IPS-NIHi7 (cell line): Measurements from ENCODE around the gene MICU1.
"Not testable (repeated sequence)": the region's sequence is repeated elsewhere in the genome, so short reads cannot be mapped to it uniquely, and the experiment has no call there.

Source experiments
- DNase-seq: peaks from one replicate; pipeline ENCODE4 v3.0.0; 2012; ENCODE audit warnings: mixed read lengths; ENCODE audit errors: extremely low spot score

The MICU1 gene

DNA sequence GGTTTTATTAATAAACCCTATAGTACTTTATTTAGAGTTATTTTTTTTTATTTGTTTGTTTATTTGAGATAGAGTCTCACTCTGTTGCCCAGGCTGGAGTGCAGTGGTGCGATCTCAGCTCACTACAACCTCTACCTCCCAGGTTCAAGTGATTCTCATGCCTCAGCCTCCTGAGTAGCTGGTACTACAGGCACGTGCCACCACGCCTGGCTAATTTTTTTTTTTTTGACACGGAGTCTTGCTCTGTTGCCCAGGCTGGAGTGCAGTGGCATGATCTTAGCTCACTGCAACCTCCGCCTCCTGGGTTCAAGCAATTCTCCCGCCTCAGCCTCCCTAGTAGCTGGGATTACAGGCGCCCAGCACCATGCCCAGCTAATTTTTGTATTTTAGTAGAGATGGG lies 279.8 kb downstream of the MICU1 start:
- DNase-seq = not testable (repeated sequence)

DNA sequence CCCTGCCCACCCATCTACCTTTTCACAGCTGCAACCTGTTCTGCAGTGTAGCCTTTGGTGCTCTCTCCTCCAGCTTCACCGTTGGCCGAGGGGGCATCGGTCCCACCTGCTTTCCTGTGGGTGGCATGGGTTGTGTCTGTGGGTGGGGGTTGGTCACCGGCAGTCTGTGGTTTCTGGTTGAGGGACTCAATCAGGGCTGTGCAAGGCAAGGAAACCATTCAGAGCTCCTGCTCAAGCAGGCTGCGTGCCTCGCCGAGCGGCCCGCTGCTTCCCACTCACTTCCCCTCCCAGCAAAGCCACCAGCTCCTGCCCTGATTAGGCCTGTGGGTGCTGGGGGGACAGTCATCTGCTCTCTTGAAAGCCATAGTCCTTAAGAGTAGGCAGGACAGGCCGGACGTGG lies 280.9 kb downstream of the MICU1 start:
- no peak for DNase-seq

DNA sequence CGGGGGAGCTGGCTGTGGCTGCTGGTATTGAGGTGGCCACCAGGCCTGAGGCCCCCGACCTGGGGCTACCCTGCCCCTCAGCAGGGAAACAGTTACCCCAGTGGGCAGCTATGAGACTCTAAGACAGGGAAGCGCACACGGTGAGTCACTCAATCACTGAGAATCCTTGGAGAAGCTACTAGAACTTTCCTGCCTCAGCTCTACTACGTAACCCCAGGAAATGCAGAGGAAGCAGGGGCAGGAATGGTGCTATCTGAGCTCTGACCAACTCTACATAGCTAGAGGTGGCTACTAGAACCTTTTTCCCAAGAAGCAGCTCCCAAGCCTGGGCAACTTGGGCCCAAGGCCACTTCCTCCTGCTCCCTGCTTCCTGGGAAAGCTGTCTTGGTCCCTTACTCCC lies 283.0 kb downstream of the MICU1 start:
- no peak for DNase-seq

DNA sequence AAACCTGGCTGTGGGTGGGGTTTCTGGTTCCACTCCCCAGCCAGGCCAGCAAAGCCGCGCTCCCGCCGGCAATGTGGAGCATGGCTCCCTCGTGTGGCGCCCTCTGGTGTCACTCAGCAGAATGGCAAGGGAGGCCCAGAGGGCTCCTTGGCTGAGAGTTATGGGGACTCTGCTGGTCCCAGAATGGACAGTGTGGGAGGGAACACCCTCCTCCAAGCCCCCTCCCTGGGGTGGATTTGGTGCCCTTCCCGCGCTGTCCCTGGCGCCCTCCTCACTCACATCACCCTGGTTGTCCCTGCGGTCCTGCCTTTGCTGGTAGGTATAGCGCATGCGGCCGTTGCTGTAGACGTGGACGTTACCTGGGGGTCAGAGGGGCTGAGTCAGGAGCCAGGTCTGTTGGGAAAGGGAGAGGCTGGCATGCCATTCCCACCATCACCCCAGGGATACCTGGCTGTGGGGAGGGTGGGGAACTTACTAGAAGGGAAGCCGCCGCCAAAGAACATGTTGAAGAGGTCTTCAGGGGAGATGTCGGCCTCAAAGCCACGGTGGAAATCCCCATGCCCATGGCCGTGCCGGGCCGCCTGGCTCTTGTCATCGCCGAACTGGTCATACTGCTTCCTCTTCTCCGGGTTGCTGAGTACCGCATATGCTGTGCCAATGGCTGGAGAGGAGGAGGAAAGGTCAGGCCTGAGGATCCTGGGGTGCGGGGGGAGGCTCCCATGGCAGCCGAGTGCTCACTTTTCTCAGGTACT lies 285.2 kb downstream of the MICU1 start:
- peak; percentile 80 for DNase-seq

DNA sequence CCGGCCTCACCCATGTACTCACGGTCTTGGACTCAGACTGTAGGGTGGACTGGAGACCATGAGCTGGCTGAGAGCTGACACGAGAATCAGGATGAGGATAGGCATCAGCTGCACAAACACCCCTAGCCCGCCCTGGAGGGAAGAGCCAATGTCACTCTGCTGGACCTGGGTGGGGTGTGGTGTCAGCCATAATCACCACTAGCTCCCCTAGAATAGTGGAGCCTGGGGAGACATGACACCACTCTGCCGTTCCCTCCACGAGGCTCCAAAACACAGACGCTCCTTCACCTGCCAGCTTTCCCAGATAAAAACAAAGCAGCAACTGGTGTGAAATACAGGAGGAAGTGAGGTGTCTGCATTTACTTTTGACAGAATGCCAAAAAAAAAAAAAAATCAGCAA lies 287.7 kb downstream of the MICU1 start:
- no peak for DNase-seq

DNA sequence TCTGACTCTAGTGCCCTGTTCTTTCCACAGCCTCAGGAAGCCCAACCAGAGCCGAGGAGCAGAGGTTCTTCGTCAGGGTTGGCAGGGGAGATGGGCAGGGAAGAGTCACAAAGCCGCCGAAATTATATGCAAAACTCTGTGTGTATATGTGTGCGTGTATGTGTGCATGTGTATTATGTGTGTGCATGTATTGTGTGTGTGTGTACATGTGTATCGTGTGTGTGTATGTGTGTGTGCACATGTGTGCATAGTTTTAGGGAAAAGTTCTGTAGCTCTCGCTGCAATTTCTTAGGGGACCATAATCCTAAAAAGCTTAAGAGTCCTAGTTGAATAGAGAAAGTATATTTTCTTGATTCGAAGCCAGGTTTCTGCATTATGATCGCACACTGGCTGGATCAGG lies 288.2 kb downstream of the MICU1 start:
- DNase-seq = no peak

DNA sequence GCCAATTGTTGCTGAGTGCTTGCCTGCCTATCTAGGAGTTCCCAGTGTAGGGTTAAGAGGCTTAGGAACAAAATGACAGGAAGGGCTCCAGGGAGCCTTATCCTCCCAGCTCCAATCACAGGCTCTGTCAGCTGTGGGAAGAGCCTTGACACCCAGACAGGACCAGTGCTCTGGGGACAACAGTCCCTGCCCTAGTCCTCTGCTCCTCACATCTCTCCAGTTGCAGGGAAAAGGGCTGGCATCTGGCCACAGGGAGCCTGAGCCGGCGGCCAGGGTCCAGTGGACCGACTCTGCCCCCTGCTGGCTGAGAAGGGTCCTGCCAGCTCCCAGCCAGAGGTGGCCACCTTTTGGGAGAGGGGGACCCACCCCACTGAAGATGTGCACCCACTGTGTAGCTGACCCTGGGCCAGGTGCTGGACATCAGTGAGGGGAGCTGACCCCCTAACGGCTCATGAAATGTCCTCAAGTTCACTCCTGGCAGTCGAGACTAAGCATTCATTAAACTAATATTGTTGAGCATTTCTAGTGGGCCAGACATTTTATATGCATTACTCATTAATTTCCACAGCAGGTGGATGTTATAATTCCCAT lies 288.7 kb downstream of the MICU1 start:
- DNase-seq = peak; percentile 66

DNA sequence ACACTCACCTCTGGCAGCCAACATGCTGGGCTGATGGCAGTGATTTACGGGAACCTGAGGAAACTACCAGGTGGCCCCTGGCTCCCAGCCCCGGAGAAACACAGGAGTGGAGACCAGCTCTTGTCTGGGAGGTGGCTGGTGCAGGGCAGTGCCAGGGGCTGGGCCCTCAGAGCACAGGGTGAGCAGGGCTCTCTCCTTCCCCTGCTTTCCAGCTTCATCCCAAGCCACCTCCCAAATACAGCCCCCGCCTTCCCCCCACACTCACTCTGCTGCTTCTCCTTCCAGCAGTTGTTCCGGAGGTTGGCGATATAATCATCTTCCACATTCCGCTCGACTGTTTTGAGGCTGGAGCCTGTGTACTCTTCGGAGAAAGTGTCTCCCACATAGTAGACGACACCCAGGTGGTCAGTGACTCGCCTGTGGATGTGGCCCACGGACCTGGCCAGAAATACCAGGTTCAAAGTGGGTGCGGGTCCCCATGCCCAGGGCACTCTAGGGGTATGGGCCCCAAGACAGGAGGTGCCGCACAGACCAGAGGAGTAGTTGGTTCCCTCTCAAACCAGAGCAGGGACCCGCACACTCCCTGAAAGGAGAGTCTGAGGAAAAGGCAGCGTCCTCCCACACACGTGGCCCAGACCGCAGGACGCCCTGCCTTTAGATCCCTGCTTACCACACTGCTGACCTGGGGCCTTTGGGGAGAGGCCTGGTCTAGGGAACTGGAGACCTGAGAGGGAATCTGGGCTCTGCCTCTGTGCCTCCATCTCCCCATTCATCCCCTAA lies 289.4 kb downstream of the MICU1 start:
- DNase-seq = no peak

DNA sequence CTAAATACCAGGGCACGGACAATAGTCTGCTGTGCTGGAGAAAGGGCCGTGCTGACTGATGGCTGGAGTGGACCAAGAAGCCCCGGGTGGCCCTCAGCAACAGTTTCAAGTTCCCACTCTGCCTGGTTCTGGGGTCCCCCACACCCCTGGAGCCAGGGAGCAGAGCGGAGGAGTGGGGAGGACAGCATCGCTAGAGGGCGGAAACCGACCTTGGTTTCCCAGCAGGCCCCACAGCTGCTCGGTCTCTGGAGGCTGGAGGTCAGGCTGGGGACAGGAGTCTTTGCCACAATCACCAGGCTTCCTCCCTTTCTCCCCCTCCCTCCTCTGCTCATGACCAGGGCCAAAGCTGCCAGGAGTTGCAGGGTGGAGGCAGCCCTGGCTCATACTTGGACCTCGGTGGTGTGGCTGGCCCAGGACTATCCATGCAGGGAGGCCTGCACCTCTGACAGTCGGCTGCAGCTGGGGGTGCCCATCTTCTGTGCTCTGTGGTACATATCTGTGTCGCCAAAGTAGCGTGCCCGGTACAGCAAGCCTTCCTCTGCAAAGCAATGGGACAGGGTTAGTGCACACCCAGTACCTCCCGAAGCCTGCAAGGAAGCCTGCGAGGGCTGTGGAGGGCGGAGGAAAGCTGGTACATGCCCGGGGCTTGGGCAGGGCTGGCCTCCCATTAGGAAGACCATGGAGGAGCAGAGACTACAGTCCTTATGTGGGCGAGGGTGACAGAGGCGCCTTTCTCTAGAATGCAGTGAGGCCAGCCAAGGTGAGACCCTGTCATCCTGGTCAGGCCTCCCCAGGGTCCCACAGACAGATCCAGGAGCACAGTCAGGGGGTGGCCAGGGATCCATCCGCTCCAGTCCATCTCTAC lies 290.3 kb downstream of the MICU1 start:
- DNase-seq = no peak

DNA sequence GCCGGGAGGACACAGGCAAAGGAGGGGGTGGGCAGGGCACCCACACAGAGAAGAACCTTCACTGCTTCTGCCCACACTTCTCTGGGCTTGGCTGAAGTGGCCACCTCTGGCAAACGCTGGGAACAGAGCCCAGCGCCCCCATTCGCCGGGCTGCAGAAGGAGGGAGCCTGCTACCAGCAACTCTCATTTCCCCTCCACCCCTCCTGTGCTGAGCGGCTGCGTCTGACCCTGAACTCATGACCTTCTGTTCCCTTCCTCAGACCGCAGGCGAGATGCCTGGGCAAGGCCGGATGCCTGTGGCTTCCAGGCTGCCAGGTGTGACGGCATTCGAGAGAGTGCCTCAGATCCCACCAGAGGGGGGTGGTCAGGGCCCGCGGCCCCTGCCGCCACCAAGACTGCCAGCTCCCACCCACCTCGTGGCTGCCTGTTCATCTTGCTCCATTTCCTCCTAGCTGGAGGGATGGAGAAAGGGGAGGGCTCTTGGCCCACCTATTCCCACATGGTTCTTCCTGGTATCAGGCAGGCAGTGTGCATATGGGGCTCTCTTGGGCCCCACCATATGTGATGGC lies 291.0 kb downstream of the MICU1 start:
- no peak for DNase-seq

DNA sequence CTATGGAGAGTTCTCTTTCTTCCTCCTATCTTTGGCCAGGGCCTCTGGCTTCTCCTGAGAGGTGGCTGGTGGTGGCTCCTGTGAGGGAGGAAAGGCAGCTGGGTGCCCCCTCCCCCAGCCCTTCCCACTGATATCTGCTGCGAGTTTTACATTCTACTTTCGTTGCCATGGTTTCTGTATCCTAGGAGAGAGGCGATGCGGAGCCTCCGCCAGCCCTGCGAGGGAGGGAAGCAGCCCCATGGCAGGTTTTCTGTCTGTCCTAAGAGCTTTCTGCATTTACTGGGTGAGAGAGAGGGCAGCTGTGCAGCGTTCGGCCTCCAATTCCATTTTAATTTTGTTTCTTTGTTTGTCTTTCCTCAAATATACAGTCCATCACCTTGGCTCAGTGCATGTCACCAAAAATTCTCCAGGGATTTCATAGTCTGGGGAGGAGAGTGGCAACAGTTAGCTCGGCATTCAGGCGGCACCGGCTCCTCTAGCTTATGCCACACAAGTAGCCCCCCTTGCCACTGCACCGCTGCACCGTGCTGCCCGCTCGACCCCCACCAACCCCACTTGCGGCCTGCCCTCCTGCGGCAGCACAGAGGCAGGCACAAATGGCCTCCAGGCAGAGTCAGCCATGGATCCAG lies 291.6 kb downstream of the MICU1 start:
- DNase-seq = peak; percentile 38

DNA sequence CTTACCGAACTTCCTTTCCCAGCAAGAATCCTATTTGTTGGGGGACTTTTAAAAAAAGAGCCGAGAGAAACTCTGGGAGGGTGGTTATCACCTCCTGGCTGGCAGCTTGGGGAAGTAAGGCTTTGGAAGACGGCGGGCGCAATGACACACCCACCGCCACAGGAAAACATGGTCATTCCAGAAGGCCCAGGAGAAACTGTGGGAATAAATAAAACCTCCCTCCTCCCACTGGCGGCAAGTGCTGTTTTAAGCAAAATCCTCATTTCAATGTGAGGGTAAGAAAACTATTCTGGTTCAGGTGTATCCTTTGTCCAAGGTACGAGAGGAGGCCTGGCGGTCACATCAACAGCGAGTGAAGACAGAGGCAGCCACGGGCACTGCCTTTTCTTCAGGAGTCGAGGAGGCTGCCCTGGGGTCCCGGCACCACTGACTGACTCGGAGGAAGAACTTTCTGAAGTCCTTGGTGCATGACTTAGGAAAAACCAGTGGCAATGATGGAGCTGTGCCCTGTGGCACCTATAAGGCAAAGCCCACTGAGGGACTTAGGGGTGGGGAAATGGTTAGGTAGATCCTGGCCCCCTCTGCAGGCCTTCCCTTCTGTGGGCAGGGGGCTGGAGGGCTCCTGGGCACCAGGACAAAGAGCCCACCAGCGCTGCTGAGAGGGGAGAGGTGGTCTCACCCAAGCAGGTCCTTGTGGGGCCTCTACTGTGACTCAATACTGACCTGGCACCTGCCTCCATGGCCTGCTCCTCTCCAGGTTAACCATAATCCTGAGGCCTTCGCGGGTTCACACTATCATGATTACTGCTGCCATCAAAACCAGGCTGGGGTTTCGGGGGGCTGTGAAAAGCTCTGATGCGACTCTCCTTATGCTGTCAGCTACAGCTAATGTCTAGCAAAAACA lies 292.5 kb downstream of the MICU1 start:
- no peak for DNase-seq

DNA sequence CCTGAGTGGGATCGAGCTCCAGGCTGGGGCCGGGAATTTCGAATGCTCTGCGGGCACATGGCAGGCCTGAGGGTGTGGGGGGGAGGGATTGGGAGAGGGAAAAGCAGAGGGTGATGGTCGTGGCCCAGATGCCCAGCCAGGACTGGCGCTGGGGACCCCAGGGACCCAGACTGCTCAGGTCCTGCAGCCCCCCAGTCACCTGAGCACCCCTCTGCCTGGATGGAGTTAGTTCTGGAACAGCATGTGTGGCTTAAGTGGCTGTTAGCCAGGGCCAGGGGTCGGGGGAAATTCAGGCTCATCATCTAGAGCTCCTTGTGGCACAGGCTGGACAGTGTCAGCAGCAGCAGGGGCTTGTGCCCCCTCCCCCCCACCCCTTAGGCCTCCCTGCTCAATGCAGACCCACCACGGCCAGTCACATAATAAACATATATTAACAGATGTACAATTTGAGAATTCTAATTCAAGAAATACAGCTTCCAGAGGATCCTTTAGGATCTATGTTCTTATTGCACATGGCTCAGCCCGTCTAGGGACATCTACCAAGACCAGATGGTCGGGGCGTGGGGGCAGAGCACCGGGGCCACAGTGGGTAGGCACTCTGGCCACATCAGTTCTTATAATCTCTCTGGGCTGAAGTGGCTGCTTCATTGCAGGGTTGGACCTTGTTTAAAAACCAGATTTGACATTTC lies 293.3 kb downstream of the MICU1 start:
- DNase-seq = no peak

DNA sequence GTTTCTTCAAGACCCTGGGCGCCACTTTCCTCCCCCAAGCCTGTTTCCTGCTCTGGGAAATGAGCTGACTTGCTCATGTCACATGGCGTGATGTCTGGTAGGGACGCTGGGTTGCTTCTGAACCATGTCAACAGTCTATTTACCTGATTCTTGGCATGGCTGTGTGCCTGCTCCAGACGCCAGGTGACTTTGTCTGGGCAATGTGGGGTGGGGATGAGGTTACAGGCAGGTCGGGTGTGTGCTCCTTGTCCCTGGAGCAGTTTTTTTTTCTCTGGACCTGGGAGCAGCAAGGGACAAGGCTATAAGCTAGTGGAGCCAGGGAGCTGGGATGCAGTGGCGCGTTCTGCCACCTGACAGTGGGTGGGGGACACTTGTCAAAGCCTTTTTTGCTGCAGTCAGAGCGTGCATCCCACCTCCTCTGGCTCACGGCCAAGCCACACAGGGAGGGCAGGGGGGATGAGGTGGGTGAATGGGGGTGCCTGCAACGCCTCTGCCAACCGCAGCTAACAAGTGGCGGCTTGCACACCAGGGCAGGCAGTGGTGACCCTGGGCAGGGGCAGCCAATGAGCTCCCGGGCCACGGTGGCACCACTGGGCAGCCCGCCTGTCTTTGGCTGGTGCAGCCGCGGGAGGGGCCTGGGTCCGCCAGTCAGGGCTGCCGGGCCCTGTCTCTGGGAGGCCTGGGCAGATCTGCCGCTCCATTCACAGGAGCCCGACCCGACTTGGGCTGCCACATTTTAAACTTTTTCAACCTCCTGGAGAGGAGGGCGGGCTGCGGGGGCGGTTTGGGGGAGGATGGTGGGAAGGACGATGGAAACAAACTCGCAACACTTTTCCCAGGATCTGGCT lies 294.1 kb downstream of the MICU1 start:
- peak; percentile 87 for DNase-seq

DNA sequence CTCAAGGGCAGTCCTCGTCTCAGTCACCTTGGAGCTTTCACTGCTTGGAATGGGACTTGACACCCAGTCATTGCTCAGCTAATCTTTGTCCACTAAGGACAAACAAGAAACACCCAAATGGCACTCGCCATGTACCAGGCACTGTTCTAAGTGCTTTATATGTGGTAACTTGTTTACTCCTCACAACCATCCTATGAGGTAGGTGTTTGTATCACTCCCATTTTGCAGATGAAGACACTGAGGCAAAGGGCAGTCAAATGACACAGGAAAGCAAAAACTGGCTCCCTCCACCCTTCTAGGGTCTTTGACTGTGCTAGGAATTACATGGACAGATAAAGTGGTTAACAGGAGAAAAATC lies 295.8 kb downstream of the MICU1 start:
- no peak for DNase-seq

DNA sequence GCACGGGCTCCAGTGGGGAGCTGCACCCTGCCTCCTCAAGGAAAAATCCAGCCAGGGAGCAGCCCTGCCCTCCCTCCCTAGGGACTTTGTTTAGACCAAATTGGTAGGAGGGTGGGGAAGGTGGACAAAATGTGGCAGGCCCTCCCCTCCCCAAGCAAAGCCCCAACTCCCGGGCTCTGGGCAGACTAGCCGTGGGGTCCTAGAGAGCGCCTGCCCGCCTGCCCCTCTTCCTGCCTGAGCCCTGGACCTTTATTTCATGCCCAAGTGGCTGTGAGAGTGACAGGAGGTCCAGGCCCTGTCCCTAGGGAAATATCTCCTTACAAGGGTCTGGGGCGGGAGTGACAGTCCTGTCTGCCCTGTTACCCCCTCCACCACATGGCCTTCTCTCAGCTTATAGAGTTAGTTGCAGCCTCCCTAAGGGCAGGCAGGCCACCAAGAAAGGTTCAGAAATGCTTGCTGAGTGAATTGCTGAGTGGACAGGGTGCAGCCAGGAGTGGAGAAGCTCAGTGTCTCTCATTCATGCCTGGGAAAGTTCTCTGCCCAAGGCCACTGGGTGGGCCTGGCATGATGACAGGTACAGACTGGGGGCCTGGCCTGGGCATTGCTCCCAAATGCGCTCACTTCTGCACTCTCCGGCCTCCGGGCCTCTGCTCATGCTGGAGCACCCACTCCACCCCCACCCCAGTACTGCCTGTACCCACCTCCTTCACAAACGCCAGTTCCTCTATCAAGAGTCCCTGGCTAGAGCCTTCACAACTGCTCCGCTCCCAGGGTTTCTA lies 296.4 kb downstream of the MICU1 start:
- no peak for DNase-seq

DNA sequence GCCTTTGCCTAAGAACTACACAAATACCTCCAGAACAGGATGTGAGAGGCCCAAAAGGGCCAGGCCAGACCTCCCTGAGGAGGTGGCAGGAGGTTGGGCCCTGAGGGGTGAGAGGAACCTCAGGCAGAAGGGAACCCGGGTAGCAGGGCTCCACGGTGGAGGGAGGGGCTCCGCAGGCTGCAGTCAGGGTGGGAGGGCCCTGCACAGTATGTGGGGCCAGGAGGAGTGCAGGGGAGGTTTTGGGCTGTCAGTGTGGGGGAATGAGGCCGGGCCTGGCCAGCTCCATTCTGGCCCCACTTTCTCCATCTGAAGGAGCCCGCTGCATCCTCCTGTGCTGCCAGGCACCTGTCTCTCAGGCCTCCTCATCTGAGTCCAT lies 297.1 kb downstream of the MICU1 start:
- DNase-seq = no peak
